ENCODE data around the gene ORC3. TPM values are rescaled to one million over a fixed set of nuclear protein-coding genes. Genes with fewer than 3 reads are reported as not detected.
"Not testable (repeated sequence)": the region's sequence is repeated elsewhere in the genome, so short reads cannot be mapped to it uniquely, and the experiment has no call there.

The ORC3 gene
- total RNA-seq, 1 experiment from 2014 or later = 40.1 TPM

GRCh38 chr6:87590990-87591389 is 1.1 kb downstream of the ORC3 start:
- DNase-seq (ENCODE audit: low read depth) = peak; percentile 6

- DNase-seq (ENCODE audit: low read depth) = no peak
These were observed 10.6 kb downstream of the ORC3 start for GRCh38 chr6:87600576-87600975.

- no peak for DNase-seq (ENCODE audit: low read depth)
These were observed 16.3 kb downstream of the ORC3 start for GRCh38 chr6:87606199-87606598.

GRCh38 chr6:87608802-87609201 is 18.9 kb downstream of the ORC3 start:
- no peak for DNase-seq (ENCODE audit: low read depth)

- DNase-seq (ENCODE audit: low read depth) = not testable (repeated sequence)
These were observed 23.1 kb downstream of the ORC3 start for GRCh38 chr6:87613018-87613417.

- no peak for DNase-seq (ENCODE audit: low read depth)
These were observed 27.5 kb downstream of the ORC3 start for GRCh38 chr6:87617405-87617804.

GRCh38 chr6:87618531-87618930 is 28.6 kb downstream of the ORC3 start:
- DNase-seq (ENCODE audit: low read depth) = no peak

- peak; percentile 3 for DNase-seq (ENCODE audit: low read depth)
These were observed 33.3 kb downstream of the ORC3 start for GRCh38 chr6:87623248-87623647.

GRCh38 chr6:87628424-87628823 is 38.5 kb downstream of the ORC3 start:
- no peak for DNase-seq (ENCODE audit: low read depth)

GRCh38 chr6:87628881-87629280 is 38.9 kb downstream of the ORC3 start:
- DNase-seq (ENCODE audit: low read depth) = peak; percentile 2

- no peak for DNase-seq (ENCODE audit: low read depth)
These were observed 40.8 kb downstream of the ORC3 start for GRCh38 chr6:87630746-87631145.

GRCh38 chr6:87633851-87634250 is 43.9 kb downstream of the ORC3 start:
- DNase-seq (ENCODE audit: low read depth) = no peak

- DNase-seq (ENCODE audit: low read depth) = no peak
These were observed 46.4 kb downstream of the ORC3 start for GRCh38 chr6:87636315-87636714.

GRCh38 chr6:87637106-87637505 is 47.2 kb downstream of the ORC3 start:
- no peak for DNase-seq (ENCODE audit: low read depth)

GRCh38 chr6:87639373-87639772 is 49.4 kb downstream of the ORC3 start:
- no peak for DNase-seq (ENCODE audit: low read depth)

- no peak for DNase-seq (ENCODE audit: low read depth)
These were observed 51.2 kb downstream of the ORC3 start for GRCh38 chr6:87641065-87641692.

- DNase-seq (ENCODE audit: low read depth) = no peak
These were observed 55.1 kb downstream of the ORC3 start for GRCh38 chr6:87645080-87645479.

- DNase-seq (ENCODE audit: low read depth) = no peak
These were observed 63.4 kb downstream of the ORC3 start for GRCh38 chr6:87653074-87653962.

- no peak for DNase-seq (ENCODE audit: low read depth)
These were observed 64.2 kb downstream of the ORC3 start for GRCh38 chr6:87654122-87654521.

GRCh38 chr6:87654875-87655454 is 65.0 kb downstream of the ORC3 start:
- no peak for DNase-seq (ENCODE audit: low read depth)

- DNase-seq (ENCODE audit: low read depth) = no peak
These were observed 65.9 kb downstream of the ORC3 start for GRCh38 chr6:87655824-87656223.

- DNase-seq (ENCODE audit: low read depth) = peak; percentile 52
These were observed 66.9 kb downstream of the ORC3 start for GRCh38 chr6:87656857-87657256.

GRCh38 chr6:87658516-87658915 is 68.6 kb downstream of the ORC3 start:
- no peak for DNase-seq (ENCODE audit: low read depth)

All from LHCN-M2 (cell line).